ENCODE measurements around the gene PLCB4.

PLCB4 gene

DNA sequence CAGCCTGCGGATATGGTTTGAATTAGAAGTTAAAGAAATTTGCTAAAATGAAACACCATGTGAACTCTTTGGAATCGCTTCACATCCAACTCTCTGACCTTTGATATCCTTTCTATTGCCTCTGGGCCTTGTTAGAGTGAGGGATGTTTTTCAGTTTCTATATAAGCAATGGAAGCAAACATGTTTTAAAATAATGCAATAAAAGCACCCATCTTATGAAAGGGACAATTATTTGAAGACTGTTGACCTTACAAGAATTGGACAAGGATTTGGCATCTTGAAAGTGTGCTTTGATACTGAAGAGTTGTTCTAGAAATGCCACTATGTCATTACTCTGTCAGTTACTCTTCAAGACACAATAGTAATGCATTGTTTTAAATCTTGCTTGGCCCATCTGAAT, 221.4 kb downstream of the PLCB4 start:
- no peak for DNase-seq (ENCODE audit: low read depth in 1 of 2, low spot score in 1 of 2)
- H3K27ac ChIP-seq (replicated peaks): no peak overlapping the region
- TF ChIP-seq SPI1 (IDR thresholded peaks at IDR 0.05; ENCODE audit: borderline replicate concordance, low read depth): no peak
- TF ChIP-seq, protein P1, sequence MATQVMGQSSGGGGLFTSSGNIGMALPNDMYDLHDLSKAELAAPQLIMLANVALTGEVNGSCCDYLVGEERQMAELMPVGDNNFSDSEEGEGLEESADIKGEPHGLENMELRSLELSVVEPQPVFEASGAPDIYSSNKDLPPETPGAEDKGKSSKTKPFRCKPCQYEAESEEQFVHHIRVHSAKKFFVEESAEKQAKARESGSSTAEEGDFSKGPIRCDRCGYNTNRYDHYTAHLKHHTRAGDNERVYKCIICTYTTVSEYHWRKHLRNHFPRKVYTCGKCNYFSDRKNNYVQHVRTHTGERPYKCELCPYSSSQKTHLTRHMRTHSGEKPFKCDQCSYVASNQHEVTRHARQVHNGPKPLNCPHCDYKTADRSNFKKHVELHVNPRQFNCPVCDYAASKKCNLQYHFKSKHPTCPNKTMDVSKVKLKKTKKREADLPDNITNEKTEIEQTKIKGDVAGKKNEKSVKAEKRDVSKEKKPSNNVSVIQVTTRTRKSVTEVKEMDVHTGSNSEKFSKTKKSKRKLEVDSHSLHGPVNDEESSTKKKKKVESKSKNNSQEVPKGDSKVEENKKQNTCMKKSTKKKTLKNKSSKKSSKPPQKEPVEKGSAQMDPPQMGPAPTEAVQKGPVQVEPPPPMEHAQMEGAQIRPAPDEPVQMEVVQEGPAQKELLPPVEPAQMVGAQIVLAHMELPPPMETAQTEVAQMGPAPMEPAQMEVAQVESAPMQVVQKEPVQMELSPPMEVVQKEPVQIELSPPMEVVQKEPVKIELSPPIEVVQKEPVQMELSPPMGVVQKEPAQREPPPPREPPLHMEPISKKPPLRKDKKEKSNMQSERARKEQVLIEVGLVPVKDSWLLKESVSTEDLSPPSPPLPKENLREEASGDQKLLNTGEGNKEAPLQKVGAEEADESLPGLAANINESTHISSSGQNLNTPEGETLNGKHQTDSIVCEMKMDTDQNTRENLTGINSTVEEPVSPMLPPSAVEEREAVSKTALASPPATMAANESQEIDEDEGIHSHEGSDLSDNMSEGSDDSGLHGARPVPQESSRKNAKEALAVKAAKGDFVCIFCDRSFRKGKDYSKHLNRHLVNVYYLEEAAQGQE (IDR thresholded peaks at IDR 0.05; ENCODE audit: insufficient replicate concordance, low read depth): no peak
- TF ChIP-seq GABPA (IDR thresholded peaks at IDR 0.05; ENCODE audit: low read depth): no peak
- TF ChIP-seq, protein P2, sequence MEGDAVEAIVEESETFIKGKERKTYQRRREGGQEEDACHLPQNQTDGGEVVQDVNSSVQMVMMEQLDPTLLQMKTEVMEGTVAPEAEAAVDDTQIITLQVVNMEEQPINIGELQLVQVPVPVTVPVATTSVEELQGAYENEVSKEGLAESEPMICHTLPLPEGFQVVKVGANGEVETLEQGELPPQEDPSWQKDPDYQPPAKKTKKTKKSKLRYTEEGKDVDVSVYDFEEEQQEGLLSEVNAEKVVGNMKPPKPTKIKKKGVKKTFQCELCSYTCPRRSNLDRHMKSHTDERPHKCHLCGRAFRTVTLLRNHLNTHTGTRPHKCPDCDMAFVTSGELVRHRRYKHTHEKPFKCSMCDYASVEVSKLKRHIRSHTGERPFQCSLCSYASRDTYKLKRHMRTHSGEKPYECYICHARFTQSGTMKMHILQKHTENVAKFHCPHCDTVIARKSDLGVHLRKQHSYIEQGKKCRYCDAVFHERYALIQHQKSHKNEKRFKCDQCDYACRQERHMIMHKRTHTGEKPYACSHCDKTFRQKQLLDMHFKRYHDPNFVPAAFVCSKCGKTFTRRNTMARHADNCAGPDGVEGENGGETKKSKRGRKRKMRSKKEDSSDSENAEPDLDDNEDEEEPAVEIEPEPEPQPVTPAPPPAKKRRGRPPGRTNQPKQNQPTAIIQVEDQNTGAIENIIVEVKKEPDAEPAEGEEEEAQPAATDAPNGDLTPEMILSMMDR (IDR thresholded peaks at IDR 0.05; ENCODE audit: insufficient read depth, low read length): no peak
- no peak for TF ChIP-seq POLR2AphosphoS5 (IDR thresholded peaks at IDR 0.05; ENCODE audit: low read depth)
- no peak overlapping the region for H3K4me3 ChIP-seq (replicated peaks; ENCODE audit: insufficient read depth, low read length)
- no peaks in the 10 kb centered on the region for H3K27me3 ChIP-seq (ENCODE audit: insufficient read depth, poor library complexity, severe bottlenecking)

- TF ChIP-seq, protein P1 (IDR thresholded peaks at IDR 0.05; ENCODE audit: insufficient replicate concordance, low read depth): no peak
- TF ChIP-seq, protein P2 (IDR thresholded peaks at IDR 0.05; ENCODE audit: insufficient read depth, low read length): no peak
- no peak for TF ChIP-seq POLR2AphosphoS5 (IDR thresholded peaks at IDR 0.05; ENCODE audit: low read depth)
- TF ChIP-seq GABPA (IDR thresholded peaks at IDR 0.05; ENCODE audit: low read depth): no peak
- Histone ChIP-seq H3K27ac (replicated peaks) (no peak overlapping the region), H3K27me3 (ENCODE audit: insufficient read depth, poor library complexity, severe bottlenecking) (no peaks in the 10 kb centered on the region), H3K4me3 (replicated peaks; ENCODE audit: insufficient read depth, low read length) (no peak overlapping the region)
- no peak for DNase-seq (ENCODE audit: low read depth in 1 of 2, low spot score in 1 of 2)
Measured at GRCh38 chr20:9293145-9293544, 224.3 kb downstream of the PLCB4 start.

DNA sequence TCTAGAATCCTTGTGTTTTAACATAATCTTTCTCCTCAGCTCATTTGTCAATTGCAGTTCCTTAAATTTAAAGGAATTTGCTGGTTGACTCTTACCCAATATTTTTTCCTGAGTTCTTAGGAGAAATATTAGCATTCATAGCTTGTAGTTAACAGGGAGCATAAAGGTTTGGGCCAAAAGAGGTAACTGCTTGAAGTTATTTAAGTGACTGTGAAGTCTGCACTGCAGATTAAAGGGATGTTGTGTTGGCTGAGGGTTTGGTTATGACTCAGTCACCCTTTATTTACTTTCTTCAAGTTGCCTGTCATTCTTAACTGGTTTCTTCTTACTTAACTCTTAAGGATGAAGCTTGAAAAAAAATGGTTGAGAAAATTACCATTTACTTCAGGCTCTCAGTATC, 225.2 kb downstream of the PLCB4 start:
- Histone ChIP-seq H3K27me3 (ENCODE audit: insufficient read depth, poor library complexity, severe bottlenecking) (no peaks in the 10 kb centered on the region), H3K4me3 (replicated peaks; ENCODE audit: insufficient read depth, low read length) (no peak overlapping the region), H3K27ac (replicated peaks) (no peak overlapping the region)
- DNase-seq (ENCODE audit: low read depth in 1 of 2, low spot score in 1 of 2): no peak
- TF ChIP-seq GABPA (IDR thresholded peaks at IDR 0.05; ENCODE audit: low read depth) (no peak), POLR2AphosphoS5 (IDR thresholded peaks at IDR 0.05; ENCODE audit: low read depth) (no peak)
- TF ChIP-seq, protein P2 (IDR thresholded peaks at IDR 0.05; ENCODE audit: insufficient read depth, low read length): no peak

DNA sequence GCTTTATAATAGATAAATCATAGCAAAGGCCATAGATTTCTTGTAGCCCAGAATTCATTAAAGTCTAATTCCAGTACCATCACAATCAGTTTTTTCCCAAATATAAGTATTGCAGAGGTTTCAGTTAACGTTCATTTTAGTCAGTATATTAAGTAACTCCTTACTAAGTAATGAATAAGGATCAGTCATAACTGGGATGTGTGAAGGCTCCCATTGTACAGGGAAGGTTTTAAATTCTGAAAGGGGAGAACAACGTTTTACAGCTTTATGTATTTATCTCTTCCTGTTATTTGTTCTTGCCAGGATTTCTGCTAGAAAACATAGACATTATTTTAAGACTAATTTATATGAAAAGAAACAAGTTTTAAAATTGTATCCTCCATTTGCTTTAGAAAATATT, 230.0 kb downstream of the PLCB4 start:
- no peak overlapping the region for H3K27ac ChIP-seq (replicated peaks)
- DNase-seq (ENCODE audit: low read depth in 1 of 2, low spot score in 1 of 2): no peak
- H3K27me3 ChIP-seq (ENCODE audit: insufficient read depth, poor library complexity, severe bottlenecking): no peaks in the 10 kb centered on the region
- H3K4me3 ChIP-seq (replicated peaks; ENCODE audit: insufficient read depth, low read length): no peak overlapping the region
- no peak for TF ChIP-seq SPI1 (IDR thresholded peaks at IDR 0.05; ENCODE audit: borderline replicate concordance, low read depth)
